Measurements from ENCODE around the gene GGA1. TPM values are rescaled to one million over a fixed set of nuclear protein-coding genes. Genes with fewer than 3 reads are reported as not detected.

GGA1 gene
- total and polyA plus RNA-seq, 10 of the 15 experiments (the other 5 are each of a cell fraction or from before 2014, with no cell fraction given) = 1.4 to 79.4 (median 44.4) TPM

- H3K36me3 ChIP-seq (ENCODE audit: control insufficient read depth in 2 of 2, insufficient read depth in 2 of 2, low read length in 1 of 2) = peaks cover 2% of the 10 kb centered on the region in 2 experiments; a peak in 1 of 4 replicates
- POLR2A ChIA-PET = interaction anchor here (0.8 to 14.0 kb wide), 8 partner anchors 20 to 90 kb away, joined by 4 to 209 read pairs (median 8); partner anchors contain the start of gene PDXP
Measured at GRCh38 chr22:37680191-37680851, 71.7 kb downstream of the GGA1 start.

More at GRCh38 chr22:37680191-37680851, 71.7 kb downstream of the GGA1 start:
- H3K27me3 ChIP-seq (replicated peaks in 1 of 2; ENCODE audit: control insufficient read depth in 2 of 2, insufficient read depth in 2 of 2, low read length in 1 of 2) = no peaks in the 10 kb centered on the region
- SMC1A ChIA-PET (ENCODE audit: uncharacterized antibody, unreplicated experiment) = interaction anchor here (0.7 to 10.9 kb wide), 8 partner anchors 19 to 73 kb away, joined by 3 to 157 read pairs (median 10); partner anchors contain the start of gene PDXP
- TF ChIP-seq TARDBP (IDR thresholded peaks at IDR 0.05; ENCODE audit: borderline replicate concordance) = no peak
- no peak for TF ChIP-seq SIX5 (IDR thresholded peaks at IDR 0.05; ENCODE audit: low read depth, low read length, severe bottlenecking)
- no peak for TF ChIP-seq EGR1 (IDR thresholded peaks at IDR 0.05; ENCODE audit: borderline replicate concordance in 1 of 2, low read depth in 2 of 2, low read length in 2 of 2)
- TF ChIP-seq EZH2 (IDR thresholded peaks at IDR 0.05; ENCODE audit: borderline replicate concordance, control insufficient read depth, low read depth, low read length) = no peak
- TF ChIP-seq KAT2A (conservative IDR thresholded peaks at IDR 0.05; ENCODE audit: control insufficient read depth, low read depth, low read length) = no peak
- no peak for TF ChIP-seq BACH1 (IDR thresholded peaks at IDR 0.05; ENCODE audit: borderline replicate concordance)
- TF ChIP-seq POU2F2 (IDR thresholded peaks at IDR 0.05; ENCODE audit: borderline replicate concordance, low read depth, low read length) = no peak
- TF ChIP-seq CHD1 (IDR thresholded peaks at IDR 0.05; ENCODE audit: low read depth, low read length) = no peak
- TF ChIP-seq ZNF217 (IDR thresholded peaks at IDR 0.05) = no peak
- no peak for TF ChIP-seq ZBTB11 (CRISPR knock-in tag; IDR thresholded peaks at IDR 0.05)
- TF ChIP-seq ATF2 (IDR thresholded peaks at IDR 0.05; ENCODE audit: low read length) = no peak
- TF ChIP-seq MEF2A (IDR thresholded peaks at IDR 0.05; ENCODE audit: insufficient read depth, low read depth, low read length) = no peak
- no peak for TF ChIP-seq NFXL1 (IDR thresholded peaks at IDR 0.05; ENCODE audit: borderline replicate concordance)
- no peak for TF ChIP-seq SUZ12 (IDR thresholded peaks at IDR 0.05; ENCODE audit: unreplicated experiment)
- TF ChIP-seq, protein P1, sequence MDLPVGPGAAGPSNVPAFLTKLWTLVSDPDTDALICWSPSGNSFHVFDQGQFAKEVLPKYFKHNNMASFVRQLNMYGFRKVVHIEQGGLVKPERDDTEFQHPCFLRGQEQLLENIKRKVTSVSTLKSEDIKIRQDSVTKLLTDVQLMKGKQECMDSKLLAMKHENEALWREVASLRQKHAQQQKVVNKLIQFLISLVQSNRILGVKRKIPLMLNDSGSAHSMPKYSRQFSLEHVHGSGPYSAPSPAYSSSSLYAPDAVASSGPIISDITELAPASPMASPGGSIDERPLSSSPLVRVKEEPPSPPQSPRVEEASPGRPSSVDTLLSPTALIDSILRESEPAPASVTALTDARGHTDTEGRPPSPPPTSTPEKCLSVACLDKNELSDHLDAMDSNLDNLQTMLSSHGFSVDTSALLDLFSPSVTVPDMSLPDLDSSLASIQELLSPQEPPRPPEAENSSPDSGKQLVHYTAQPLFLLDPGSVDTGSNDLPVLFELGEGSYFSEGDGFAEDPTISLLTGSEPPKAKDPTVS (IDR thresholded peaks at IDR 0.05; ENCODE audit: low read depth, low read length) = no peak
- DNase-seq (ENCODE audit: low read depth, low spot score) (no peak), FAIRE-seq (no peak), ATAC-seq (no peak)
- intact Hi-C loops (cut with micrococcal nuclease; ENCODE audit: unreplicated experiment) (loop anchor here (5.0 kb wide), 1 partner anchor 143 kb away; no protein-coding TSS in a partner anchor), in situ Hi-C loops (cut with MboI) (loop anchor here (5.0 kb wide), 1 partner anchor 53 kb away; no protein-coding TSS in a partner anchor)
- H4K20me1 ChIP-seq (ENCODE audit: control insufficient read depth, insufficient read depth) = no peaks in the 10 kb centered on the region
- H2AFZ ChIP-seq (ENCODE audit: control insufficient read depth, low read depth, low read length) = no peak overlapping the region
- no peak overlapping the region for H3K4me3 ChIP-seq
- CTCF ChIA-PET = interaction anchor here (0.5 to 19.9 kb wide), 10 partner anchors 9 to 128 kb away, joined by 3 to 414 read pairs (median 9); partner anchors contain the start of genes GCAT, GGA1, PDXP and SH3BP1
- no peak overlapping the region for H3K27ac ChIP-seq (ENCODE audit: control insufficient read depth, insufficient read depth)
- peaks cover 23% of the 10 kb centered on the region for H3K79me2 ChIP-seq (ENCODE audit: control insufficient read depth, insufficient read depth, low read length)
- H3K9ac ChIP-seq (ENCODE audit: control insufficient read depth, insufficient read depth, low read length) = no peak overlapping the region
- 71% methylated on average over 7 of the region's 7 CpGs for WGBS (ENCODE audit: insufficient coverage, insufficient replicate concordance, low lambda C conversion rate, missing lambda C conversion rate)
- no peaks in the 10 kb centered on the region for H3K9me3 ChIP-seq (replicated peaks; ENCODE audit: control insufficient read depth, insufficient read depth, low read length)
- BruUV-seq (replicated peaks) = no TSS peak
- H3K4me1 ChIP-seq (ENCODE audit: control insufficient read depth, insufficient read depth, low read length) = peaks cover 18% of the 10 kb centered on the region
- no peak overlapping the region for H3K4me2 ChIP-seq (ENCODE audit: control insufficient read depth, insufficient read depth)
- RAD21 ChIA-PET (ENCODE audit: unreplicated experiment) = interaction anchor here (0.9 to 7.6 kb wide), 8 partner anchors 11 to 73 kb away, joined by 3 to 164 read pairs (median 10); partner anchors contain the start of genes GGA1, PDXP and SH3BP1

All from GM12878 (cell line).